ENCODE results near the gene SH3RF3.

SH3RF3 gene

DNA sequence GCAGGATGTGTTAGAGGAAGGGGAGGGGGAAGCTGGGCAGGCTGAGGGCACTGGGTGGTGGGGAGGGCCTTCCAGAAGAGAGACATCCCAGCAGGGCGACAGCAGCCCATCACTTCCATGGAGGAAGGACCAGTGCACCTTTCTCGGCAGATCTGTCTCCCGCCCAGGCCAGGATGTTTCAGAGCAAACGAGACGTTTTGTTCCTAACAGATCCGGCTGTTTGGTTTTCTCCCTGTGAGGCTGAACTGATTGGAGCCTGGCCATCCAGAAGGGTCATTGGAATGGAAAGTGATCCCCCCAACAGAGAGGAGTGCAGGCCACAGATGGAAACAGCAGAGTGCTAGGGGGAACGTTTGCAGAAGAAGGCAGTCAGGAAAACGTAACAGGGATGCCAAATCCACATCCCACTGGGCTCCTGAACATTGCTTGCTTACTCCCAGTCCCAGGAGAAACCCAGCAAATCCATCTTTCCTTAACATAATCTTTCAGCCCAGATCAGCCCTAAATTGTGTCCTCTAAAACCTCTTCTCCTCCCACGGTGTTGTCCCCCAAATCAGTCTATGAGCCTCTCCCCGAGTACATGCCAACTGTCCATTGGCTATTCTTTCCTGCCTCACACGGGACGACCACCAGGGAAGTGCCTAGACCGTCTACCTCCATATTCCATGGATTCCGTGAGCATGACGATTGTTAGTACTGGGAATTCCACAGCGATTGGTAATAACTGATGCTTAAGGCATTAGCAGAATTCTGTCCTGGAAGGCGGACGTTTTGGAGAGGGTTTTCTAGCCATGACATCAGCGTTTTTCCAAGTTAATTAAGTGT, 357.9 kb downstream of the SH3RF3 start:
- DNase-seq (ENCODE audit: low read depth in 2 of 2, low spot score in 1 of 2) = no peak

DNA sequence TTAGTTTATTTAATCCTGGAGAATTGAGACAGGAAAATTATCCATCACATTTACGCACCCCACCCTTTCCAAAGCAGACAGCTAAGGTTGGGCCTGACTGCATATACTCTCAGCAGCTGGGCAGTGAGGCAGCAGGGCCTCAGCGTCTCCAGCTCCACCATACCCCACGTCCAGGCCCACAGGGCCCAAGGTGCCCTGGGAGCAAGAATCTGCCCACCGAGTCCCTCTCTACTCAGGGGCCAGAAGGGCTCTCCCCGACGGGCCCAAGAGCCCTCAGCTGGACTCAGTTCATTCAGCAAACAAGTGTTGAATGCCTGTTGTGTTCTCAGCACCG, 358.5 kb downstream of the SH3RF3 start:
- no peak for DNase-seq (ENCODE audit: low read depth in 2 of 2, low spot score in 1 of 2)

DNA sequence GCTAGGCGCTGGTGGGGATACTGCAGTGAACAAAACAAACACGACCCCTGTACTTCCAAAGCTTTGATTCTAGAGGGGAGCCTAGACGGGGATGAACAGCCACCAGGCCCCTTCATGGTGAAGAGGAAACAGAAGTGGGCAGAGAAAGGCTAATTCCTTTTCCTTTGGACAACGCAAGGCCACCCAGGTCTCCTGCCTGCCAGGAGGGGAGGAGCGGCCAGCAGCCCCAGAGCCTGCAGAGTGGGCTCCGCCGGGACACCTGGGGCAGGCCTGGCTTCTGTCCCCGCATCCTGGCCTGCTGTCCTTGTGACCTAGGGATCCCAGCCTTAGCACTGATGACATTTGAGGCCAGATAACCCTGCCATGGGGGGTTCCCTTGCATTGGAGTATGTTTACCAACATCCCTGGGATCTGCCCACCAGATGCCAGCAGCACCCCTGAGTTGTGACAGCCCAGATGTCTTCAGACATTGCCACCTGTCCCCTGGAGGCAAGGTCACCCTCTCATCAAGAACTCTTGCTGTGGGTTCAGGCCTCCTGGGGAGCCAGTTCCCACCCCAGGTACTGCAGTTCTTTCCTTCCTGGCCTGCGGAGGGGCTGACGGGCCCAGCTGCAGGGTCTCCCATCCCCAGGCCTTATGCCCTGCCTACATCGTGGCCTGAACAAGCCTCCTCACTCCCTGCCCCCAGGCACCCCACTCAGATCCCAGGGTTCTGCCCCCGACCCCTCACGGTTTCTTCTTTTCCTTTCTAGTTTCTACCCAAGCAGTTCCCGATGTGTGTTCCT, 359.1 kb downstream of the SH3RF3 start:
- no peak for DNase-seq (ENCODE audit: low read depth in 2 of 2, low spot score in 1 of 2)

DNA sequence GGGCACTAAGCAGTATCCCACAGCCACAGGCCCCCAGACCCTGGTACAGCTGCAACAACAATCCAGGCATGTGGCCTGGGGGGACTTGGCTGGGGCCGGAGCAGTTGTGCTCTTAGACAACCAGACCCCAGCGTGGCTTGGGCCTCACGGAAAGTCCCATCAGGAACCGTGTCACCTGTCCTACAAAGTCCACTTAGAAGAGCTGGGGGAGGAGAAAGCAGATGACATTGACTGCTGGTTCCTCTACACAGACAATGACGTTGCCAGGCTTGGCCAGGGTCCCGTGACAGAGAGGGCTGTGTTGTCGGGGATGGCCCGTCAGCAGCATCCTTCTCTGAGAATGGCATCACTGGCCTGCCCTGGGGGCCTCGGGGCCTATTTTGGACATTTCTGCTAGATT, 360.3 kb downstream of the SH3RF3 start:
- DNase-seq (ENCODE audit: low read depth in 2 of 2, low spot score in 1 of 2) = no peak

DNA sequence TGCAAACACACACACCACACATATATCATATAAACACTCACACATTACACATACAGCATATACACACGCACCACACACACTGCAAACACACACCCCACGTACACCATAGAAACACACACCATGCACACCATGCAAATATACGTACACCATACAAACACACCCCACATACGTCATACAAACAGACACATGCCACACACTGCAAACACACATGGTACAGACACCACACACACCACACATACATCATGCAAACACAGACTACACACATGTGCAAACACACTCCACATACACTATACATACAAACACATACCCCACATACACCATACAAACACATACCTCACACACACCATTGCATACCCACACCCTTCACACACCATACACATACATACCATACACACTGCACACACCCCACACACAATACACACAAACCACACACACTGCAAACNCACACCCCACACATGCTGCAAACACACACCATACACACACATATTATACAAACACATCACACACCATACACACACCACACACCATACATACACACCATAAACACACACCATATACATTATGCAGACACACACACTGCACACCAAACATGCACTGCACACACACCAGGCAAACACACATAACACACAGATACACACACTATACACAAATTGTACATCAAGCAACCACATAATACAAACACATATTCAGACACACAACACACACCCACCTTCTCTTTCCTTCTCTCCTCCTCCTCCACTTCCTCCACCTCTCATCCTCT, 364.4 kb downstream of the SH3RF3 start:
- DNase-seq (ENCODE audit: low read depth in 2 of 2, low spot score in 1 of 2) = no peak

DNA sequence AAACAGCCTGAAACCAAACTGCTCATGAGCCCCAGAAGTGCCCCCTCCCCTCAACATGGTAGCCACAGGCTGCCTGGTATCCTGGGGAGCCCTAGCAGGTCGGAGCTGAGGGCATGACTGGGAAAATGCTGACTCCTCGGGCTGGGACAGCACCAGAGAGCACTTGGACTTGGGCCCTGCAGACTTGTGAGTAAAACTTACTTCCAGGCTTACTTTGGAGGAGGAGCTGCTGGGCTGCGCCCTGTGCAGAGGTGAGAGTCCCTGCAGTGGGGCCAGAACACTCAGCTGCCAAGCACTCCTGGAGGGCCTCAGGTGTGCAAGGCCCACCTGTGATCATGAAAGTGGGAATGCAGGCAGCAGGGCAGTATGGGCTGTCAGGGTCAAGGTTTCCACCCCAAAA, 365.3 kb downstream of the SH3RF3 start:
- DNase-seq (ENCODE audit: low read depth in 2 of 2, low spot score in 1 of 2) = no peak

DNA sequence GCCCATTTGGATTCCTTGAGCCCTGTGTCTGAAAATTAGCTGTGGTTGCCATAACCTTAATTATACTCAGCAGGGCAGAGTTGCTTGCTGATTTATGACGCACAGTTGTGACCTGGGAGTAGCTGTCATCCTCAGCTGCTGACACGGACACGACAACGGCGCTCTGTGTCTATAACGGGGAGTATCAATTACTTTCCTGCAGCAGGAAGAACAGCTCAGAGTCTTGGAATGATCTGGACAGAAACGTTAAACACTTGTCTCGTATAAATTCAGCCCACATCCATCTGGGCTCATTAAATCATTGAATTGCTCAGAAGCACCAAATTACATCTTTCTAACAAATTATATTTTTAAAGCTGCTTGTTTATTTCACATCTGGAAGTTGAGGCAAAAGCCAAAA, 368.5 kb downstream of the SH3RF3 start:
- DNase-seq (ENCODE audit: low read depth in 2 of 2, low spot score in 1 of 2) = no peak

DNA sequence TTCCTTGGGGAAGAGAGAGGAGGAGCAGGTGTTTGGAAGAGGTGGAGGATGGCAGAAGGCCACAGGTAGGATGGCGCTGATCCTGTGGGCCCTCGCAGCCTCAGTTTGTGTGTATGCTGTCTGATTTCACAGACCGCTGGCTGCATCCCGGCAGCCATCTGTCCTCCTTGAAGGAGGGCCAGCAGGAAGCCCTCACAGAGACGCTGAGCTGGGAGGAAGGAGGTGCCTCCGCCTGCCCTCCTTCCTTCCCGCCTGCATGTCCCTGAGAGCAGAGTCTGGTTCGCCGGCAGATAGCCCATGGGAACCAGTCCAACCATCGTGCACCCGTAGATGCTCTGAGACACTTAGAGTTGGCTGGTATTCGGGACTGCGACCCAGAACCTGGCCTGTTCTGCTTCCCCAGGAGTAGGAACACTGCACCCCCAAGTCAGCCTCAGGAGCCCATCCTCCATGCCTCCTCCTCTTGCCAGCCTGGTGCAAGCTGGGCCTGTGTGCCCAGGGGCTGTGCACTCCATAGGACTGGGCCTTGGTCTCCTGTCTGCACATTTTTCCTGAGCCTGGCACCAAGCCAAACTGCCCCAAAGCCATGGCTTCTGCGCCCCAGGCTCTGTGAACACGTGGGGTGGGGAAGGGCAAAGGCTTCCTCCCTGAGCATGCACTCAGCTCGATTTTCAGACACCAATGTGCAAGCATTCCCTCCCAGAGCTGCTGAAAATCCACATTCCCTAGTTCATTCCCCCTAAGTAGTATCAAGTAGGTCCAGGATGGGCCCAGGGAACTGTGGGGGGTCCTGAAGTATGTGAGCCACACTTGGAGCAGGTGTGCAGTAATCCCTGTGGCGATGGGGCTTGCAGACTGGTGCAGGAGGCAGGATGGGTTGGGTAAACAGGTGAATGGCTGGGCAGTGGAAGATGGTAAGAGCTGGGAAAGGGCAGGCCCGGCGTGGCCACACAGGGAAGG, 369.2 kb downstream of the SH3RF3 start:
- DNase-seq (ENCODE audit: low read depth in 2 of 2, low spot score in 1 of 2) = no peak

DNA sequence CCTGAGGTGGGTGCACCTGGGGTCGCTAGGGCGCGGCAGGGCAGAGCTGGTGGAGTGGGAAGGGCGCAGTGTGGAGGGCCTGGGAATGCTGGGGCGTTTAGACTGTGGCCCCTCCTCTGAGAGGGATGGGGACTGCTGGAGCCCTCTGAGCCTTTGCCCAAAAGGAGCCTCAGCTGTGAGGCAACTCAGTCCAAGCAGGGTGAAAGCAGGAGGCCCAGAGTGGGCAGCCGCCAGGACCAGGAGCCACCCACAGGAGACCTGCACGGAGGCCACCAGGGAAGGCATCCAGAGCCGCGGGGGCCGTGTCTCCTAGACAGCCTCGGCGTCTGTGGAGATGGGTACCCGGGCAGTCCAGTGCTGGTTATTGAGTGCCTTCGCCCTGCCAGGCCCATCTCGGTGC, 369.9 kb downstream of the SH3RF3 start:
- no peak for DNase-seq (ENCODE audit: low read depth in 2 of 2, low spot score in 1 of 2)

DNA sequence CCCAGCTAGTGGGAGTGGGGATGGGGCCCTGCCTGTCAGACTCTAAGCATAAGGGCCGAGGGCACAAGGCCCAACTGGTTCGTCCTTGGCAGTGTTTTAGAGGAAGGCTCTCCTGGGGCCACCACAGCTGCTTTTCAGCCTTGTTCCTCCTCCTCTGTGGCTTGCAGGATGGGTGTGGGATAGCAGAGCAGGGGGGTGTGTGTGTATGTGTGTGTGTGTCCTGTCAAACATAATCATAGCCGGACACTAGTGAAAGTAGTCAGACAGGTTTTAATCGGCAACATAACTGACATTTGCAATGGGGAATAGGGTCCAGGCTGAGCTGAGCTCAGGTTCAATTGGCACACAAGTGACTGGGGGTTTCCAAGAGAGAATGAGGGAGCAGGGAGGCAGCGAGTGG, 370.6 kb downstream of the SH3RF3 start:
- DNase-seq (ENCODE audit: low read depth in 2 of 2, low spot score in 1 of 2) = no peak

DNA sequence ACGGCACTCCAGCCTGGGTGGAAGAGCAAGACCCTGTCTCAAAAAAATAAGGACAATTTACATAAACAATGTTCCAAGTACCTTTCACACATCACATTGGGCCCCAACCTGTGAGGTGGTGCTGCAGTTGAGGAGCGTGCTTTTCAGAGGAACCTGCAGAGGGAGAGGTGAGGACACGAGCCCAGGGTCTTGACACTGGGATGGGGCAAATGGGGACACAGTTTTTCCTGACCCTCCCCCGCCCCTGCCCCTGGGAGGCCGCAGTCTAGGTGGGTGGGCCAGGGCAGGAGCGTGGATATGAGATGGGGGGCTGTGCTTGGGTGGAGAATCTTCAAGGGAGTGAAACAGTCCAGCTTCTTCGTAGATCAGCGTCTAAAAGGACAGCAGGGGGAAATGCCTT, 371.9 kb downstream of the SH3RF3 start:
- no peak for DNase-seq (ENCODE audit: low read depth in 2 of 2, low spot score in 1 of 2)

DNA sequence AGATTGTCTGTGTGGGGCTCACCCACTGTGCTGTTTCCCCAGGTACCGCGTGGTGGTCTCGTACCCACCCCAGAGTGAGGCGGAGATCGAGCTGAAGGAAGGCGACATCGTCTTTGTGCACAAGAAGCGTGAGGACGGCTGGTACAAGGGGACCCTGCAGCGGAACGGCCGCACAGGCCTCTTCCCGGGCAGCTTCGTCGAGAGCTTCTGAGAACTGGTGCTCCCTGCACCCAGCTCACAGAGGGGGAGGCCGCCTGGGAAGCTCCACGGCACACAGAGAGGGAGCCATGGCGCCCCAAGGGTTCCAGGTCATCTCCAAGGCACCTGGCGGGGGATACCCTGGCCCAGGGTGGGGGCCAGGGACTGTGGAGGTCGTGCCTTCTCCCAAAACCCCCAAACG, 372.5 kb downstream of the SH3RF3 start:
- no peak for DNase-seq (ENCODE audit: low read depth in 2 of 2, low spot score in 1 of 2)

DNA sequence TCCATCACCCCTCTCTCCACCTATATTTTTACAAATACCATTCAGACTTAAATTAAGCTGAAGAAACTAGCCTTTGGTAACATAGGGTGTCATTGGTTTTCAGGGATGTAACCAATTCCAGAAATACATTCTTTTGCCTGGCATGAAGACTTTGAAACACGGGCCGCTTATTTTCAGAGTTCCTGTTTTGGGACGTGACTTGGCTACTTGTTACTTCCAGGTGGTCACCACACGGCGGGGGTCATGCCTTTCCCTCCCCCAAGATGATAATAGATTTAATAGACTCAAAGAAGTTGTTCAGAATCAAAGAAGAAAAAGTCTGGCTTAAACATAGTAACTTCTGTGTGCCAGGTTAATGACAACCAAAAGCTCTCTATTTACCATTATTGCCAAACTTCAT, 374.2 kb downstream of the SH3RF3 start:
- no peak for DNase-seq (ENCODE audit: low read depth in 2 of 2, low spot score in 1 of 2)

DNA sequence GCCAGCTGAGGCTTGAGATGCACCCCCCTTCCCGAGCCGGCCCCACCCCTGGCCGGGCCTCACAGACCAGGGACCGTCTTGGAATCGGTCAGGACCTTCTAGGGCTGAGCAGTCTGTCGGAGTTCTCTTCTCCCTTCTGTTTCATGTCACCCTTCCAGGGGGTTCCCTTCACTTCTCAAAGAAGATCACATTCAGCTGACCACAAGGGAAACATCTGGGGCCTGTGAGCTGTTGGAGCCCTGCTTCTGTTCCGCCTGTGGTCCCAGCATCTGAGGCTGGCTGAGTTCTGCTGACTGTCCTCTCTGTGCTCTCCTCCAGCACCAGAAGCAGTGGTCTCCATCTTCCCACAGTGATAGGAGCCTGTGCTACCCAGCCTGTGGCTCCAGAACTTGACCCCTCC, 378.2 kb downstream of the SH3RF3 start:
- no peak for DNase-seq (ENCODE audit: low read depth in 2 of 2, low spot score in 1 of 2)

DNA sequence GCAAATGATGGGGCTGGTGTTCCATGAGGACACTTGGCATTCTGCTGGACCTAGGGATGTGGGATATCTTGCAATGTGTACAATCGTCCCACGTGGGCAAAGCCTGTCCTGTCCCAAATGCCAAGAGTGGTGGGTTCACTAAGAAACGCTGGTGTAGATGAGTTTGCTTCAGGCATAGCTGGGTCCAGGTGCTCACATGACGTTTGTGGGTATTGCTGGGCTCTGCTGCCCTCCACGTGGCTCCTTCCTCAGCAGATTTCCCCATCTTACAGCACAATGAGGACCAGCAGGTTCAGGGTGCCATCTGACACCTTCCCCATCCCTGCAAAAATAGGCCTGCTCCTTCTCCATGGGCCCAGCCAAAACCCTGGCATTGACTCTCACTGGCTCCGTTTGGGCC, 378.8 kb downstream of the SH3RF3 start:
- no peak for DNase-seq (ENCODE audit: low read depth in 2 of 2, low spot score in 1 of 2)

DNA sequence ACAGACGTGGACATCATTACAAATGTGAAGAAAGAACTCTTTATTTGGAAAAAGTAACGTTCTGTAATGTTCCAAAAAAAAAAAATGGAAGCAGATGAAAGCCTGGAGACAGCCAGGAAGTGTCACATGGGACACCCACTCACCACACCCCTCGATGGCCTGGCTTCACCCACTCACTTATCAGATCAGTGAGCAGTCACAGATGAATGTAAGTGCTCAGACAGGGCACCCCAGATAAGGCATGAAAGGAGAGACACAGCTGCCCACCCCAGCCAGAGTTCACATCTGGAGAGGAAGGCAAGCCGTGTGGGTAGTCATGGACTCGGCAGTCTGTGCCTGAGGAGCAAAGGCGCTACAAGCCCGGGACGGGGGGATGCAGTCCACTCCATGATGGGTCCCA, 379.6 kb downstream of the SH3RF3 start:
- no peak for DNase-seq (ENCODE audit: low read depth in 2 of 2, low spot score in 1 of 2)

DNA sequence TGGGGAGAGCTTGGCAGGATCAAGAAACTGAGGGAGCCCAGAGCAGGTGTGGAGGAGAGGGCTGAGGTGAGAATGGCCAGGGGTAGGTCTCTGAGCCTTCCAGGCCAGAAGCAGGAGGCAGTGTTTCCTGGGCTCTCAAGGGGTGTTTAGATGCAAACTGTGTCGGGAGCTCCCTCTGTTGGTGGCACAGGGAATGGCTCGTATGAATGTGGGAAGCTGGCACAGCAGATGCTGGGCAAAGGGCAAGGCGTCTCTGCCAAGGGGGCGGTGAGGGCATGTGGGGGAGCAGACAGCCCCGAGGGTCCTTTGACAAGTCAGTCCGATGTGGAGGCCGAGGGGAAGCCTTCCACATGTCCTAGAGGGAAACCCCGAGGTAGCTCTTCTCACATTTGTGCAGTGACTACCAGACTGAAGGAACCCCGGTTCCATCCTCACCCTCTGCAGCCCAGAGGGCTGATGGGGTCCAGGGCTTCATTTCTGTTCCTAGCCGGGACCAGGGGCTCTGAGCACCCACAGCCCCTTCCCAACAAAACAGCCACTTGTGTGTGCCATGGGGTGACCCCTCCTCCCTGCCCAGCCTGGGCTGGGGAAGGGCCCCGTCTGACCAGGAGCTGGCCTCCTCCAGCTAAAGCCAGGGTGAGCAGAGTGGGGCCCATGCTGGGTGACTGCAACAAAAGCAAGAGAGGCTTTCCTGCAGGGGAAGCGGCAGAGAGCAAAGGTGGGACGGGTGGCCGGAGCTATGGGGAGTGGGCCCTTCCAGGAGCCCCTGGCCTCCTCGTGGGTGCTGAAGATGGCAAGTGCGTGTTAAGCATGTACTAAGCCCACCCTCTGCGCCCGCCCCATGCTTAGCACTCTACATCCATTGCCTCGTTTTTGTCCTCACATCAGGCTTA, 381.4 kb downstream of the SH3RF3 start:
- peak; percentile 41 to 57 for DNase-seq (ENCODE audit: low read depth in 2 of 2, low spot score in 1 of 2)

DNA sequence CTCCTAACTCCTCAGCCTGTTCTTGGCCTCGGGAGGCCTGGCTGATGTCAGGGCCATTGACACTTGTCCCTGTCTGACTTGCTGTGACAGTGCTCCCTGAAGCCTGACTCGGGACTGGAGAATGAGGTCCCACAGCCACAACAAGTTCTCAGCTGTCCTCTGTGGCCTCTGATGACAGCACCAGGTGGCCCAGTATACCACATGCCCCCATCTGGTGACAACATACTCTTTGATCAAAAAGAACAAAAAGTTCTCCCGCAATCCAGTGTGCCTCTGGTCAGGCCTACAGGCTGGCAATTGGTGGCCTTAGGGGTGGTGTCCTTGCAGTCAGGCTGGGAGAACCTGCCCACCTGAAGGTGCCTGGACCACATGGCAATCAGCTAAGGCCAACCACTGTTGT, 382.2 kb downstream of the SH3RF3 start:
- DNase-seq (ENCODE audit: low read depth in 2 of 2, low spot score in 1 of 2) = no peak

DNA sequence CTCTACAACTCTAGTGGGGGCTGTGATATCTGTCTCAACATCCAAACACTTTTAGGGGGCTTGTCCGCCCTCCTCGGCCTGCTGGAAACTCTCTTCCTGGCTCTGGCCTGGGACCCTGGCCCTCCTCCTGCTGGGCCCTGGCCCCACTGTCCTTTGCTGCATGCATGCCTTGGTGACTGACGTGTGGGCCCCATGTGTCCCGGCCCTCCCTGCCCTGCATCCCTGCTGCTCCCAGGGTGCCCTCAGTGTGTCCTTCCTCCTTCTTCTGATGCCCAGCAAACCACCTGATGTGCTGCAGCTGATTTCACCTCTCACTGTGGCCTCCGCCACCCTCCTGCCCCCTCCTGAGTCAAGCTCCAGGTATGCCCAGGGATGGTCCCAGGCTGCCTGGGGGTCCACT, 383.1 kb downstream of the SH3RF3 start:
- DNase-seq (ENCODE audit: low read depth in 2 of 2, low spot score in 1 of 2) = no peak

DNA sequence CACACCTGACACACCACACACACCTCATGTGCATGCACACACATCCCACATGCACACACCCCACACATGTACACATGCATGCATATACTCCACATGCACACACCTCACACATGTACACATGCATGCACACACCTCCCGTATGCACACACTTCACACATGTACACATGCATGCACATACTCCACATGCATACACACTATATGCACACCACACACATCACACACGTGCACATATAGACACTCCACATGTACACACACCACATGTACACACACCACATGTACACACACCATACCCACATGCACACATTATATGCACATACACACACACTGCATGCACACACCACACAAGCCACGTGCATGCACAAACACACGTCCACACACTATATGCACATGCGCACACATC, 384.2 kb downstream of the SH3RF3 start:
- DNase-seq (ENCODE audit: low read depth in 2 of 2, low spot score in 1 of 2) = no peak

Data from stimulated activated CD8-positive, alpha-beta memory T cell treated with anti-CD3 and anti-CD28 coated beads, Interleukin-4, amount 100 ng/mL, for 4 hours (primary cell).